A549 (cell line): ENCODE data around the gene MAP3K14. TPM values are rescaled to one million over a fixed set of nuclear protein-coding genes. Genes with fewer than 3 reads are reported as not detected.

ENCODE experiments used
- ATAC-seq, 2 experiments: fragments of 200-7000 bp in 1 of 2; fragments of >200 bp in 1 of 2; cut with Nextera tagmentation in 1 of 2; cut with Tn5 transposase in 1 of 2; 3 replicates each; pipeline versions ENCODE4 v1.8.0 to v1.9.1; 2018 to 2020; ENCODE audit warnings: mild to moderate bottlenecking in 1 of 2, moderate library complexity in 1 of 2
- CTCF ChIA-PET: fragments of 300-600 bp; sonication (Branson Sonifier 250); formaldehyde crosslinking; extraction: SDS; loops from one replicate; lab custom pipeline; 2021; ENCODE audit warnings: antibody characterized with exemption, inconsistent platforms; lab: Yijun Ruan, JAX
- POLR2A ChIA-PET: fragments of 350-600 bp; formaldehyde crosslinking; extraction: SDS; loops from one replicate; lab custom pipeline; 2021; ENCODE audit warnings: antibody characterized with exemption, inconsistent platforms; lab: Yijun Ruan, JAX
- DNase-seq, 2 experiments: peaks; one replicate each; pipeline versions ENCODE4 v3.0.0 to v3.0.0-alpha.2; 2011 to 2016; ENCODE audit warnings: low read depth in 1 of 2, low spot score in 1 of 2
- FAIRE-seq: peaks from 2 replicates; lab custom pipeline; 2011; peaks lifted over from hg19 to GRCh38; lab: Jason Lieb, UNC
- H3K27ac ChIP-seq, 2 experiments: fragments of >200 bp; sonication (Bioruptor Twin); formaldehyde crosslinking; 3 replicates each; pipeline ENCODE4 v1.5.1; 2016 to 2017
- H3K4me1 ChIP-seq: fragments of >200 bp; sonication (Bioruptor Twin); formaldehyde crosslinking; 3 replicates; pipeline ENCODE4 v1.6.1; 2016
- H3K4me2 ChIP-seq: fragments of >200 bp; sonication (Bioruptor Twin); formaldehyde crosslinking; 3 replicates; pipeline ENCODE4 v1.6.1; 2016
- H3K4me3 ChIP-seq: fragments of >200 bp; sonication (Bioruptor Twin); formaldehyde crosslinking; 3 replicates; pipeline ENCODE4 v1.5.1; 2016
- H3K9me3 ChIP-seq: fragments of >200 bp; sonication (Bioruptor Twin); formaldehyde crosslinking; 3 replicates; pipeline ENCODE4 v1.6.1; 2016
- BCL3 ChIP-seq: fragments of >200 bp; sonication (Bioruptor Twin); formaldehyde crosslinking; IDR thresholded peaks from 3 replicates; pipeline ENCODE4 v1.6.1; 2016
- CBX8 ChIP-seq: fragments of 200-600 bp; sonication (generic); IDR thresholded peaks from 2 replicates; pipeline ENCODE4 v1.6.1; 2016
- CEBPB ChIP-seq, 2 experiments: fragments of >200 bp in 1 of 2; sonication (Bioruptor Twin) in 1 of 2; formaldehyde crosslinking in 1 of 2; IDR thresholded peaks; 2 replicates each; pipeline ENCODE4 v1.6.1; 2012 to 2016
- ELK1 ChIP-seq: fragments of 150-350 bp; IDR thresholded peaks from 2 replicates; pipeline ENCODE4 v1.6.1; 2014; ENCODE audit warnings: low read depth, mild to moderate bottlenecking, low read length
- HEYL ChIP-seq: fragments of 250-450 bp; sonication (Bioruptor Pico); IDR thresholded peaks from 2 replicates; pipeline ENCODE4 v1.8.0; 2021; ENCODE audit warnings: mild to moderate bottlenecking, moderate library complexity
- HOXA7 ChIP-seq: fragments of 250-450 bp; sonication (Bioruptor Pico); IDR thresholded peaks from 2 replicates; pipeline ENCODE4 v1.5.0; 2020; ENCODE audit warnings: mild to moderate bottlenecking, moderate library complexity
- JUNB ChIP-seq: fragments of >200 bp; sonication (Bioruptor Twin); formaldehyde crosslinking; IDR thresholded peaks from 2 replicates; pipeline ENCODE4 v1.6.1; 2016
- KDM5A ChIP-seq: fragments of 200-600 bp; sonication (generic); IDR thresholded peaks from 2 replicates; pipeline ENCODE4 v1.6.1; 2016; ENCODE audit warnings: antibody characterized with exemption, mild to moderate bottlenecking
- MAFK ChIP-seq: fragments of 450-650 bp; IDR thresholded peaks from 2 replicates; pipeline ENCODE4 v1.6.1; 2014; ENCODE audit not compliant: partially characterized antibody
- MAX ChIP-seq: IDR thresholded peaks from 2 replicates; pipeline ENCODE4 v1.6.1; 2012
- PBX3 ChIP-seq: IDR thresholded peaks from 2 replicates; pipeline ENCODE4 v1.6.1; 2012
- POLR2A ChIP-seq: IDR thresholded peaks from 2 replicates; pipeline ENCODE4 v1.6.1; 2012; ENCODE audit warnings: mild to moderate bottlenecking, low read length
- RNF2 ChIP-seq: fragments of 200-600 bp; sonication (generic); IDR thresholded peaks from 2 replicates; pipeline ENCODE4 v1.6.1; 2016; ENCODE audit warnings: low read depth, mild to moderate bottlenecking, antibody characterized with exemption, moderate library complexity, borderline replicate concordance
- TP53 ChIP-seq: fragments of 250-450 bp; sonication (Bioruptor Pico); IDR thresholded peaks from 2 replicates; pipeline ENCODE4 v1.5.0; 2021; ENCODE audit warnings: mild to moderate bottlenecking, moderate library complexity
- USF2 ChIP-seq: fragments of 450-650 bp; IDR thresholded peaks from 2 replicates; pipeline ENCODE4 v1.6.1; 2014; ENCODE audit warnings: antibody characterized with exemption
- ZFP36 ChIP-seq: fragments of 450-650 bp; IDR thresholded peaks from 2 replicates; pipeline ENCODE4 v1.6.1; 2014; ENCODE audit warnings: borderline replicate concordance; ENCODE audit not compliant: partially characterized antibody
- WGBS: methylation state at CpG from one replicate; pipeline ENCODE4 v1.1.6; 2017; ENCODE audit errors: missing lambda C conversion rate; 5-methylcytosine and 5-hydroxymethylcytosine counted together
- polyA plus RNA-seq, 4 experiments: library from polyadenylated mRNA; depleted of rRNA in 3 of 4; stranded (reverse); fragments of >200 nt; fragmentation: RNase III in 1 of 4; extraction: RNeasy Plus Mini Kit Qiagen cat#74134 plus additional on column Dnase treatment in 1 of 4; gene quantifications; 2 replicates in 3 of 4; 3 replicates in 1 of 4; pipeline ENCODE4 v1.2.3, GENCODE V29; 2011 to 2017

Gene MAP3K14
- polyA plus RNA-seq, 2 of the 4 experiments (the other 2 are of a cell fraction): 9.1 to 34.5 TPM

GRCh38 chr17:45355087-45355486 is 38.3 kb upstream of the MAP3K14 start:
- H3K9me3 ChIP-seq: peaks cover 20% of the 10 kb centered on the region; the same call in 2 of the 3 replicates
- peak in 1 of 2 experiments; percentile 78 for DNase-seq
- no peak for FAIRE-seq
- ATAC-seq: peak; percentile 80 to 91
- ChIA-PET POLR2A (interaction anchor here (1.5 kb wide), 1 partner anchor 38 kb away, joined by 3 read pairs; the partner anchor contains the start of gene MAP3K14), CTCF (interaction anchor here (0.6 to 1.9 kb wide), 4 partner anchors 8 to 78 kb away, joined by 3 to 7 read pairs (median 4); no protein-coding TSS in a partner anchor)
- H3K27ac ChIP-seq: peak overlapping the region in 1 of 2 experiments; percentile 60; a peak in 3 of 6 replicates
- 47% methylated on average over 2 of the region's 2 CpGs for WGBS
- no peak overlapping the region for H3K4me3 ChIP-seq
- peaks cover 10% of the 10 kb centered on the region; the same call in 2 of the 3 replicates for H3K4me1 ChIP-seq
- no peak overlapping the region for H3K4me2 ChIP-seq
- TF ChIP-seq PBX3: no peak
- TF ChIP-seq KDM5A: no peak
- no peak for TF ChIP-seq CBX8
- TF ChIP-seq MAFK: no peak
- TF ChIP-seq MAX: peak; percentile 29; the same call in 1 of the 2 replicates
- TF ChIP-seq USF2: no peak

GRCh38 chr17:45353043-45353442 is 36.2 kb upstream of the MAP3K14 start:
- 91% methylated on average over 4 of the region's 4 CpGs for WGBS
- FAIRE-seq (no peak), ATAC-seq (no peak), DNase-seq (no peak)
- Histone ChIP-seq H3K4me1 (peaks cover 10% of the 10 kb centered on the region; the same call in 2 of the 3 replicates), H3K9me3 (peaks cover 20% of the 10 kb centered on the region; the same call in 2 of the 3 replicates), H3K4me2 (no peak overlapping the region), H3K4me3 (no peak overlapping the region), H3K27ac (no peak overlapping the region)
- TF ChIP-seq RNF2 (no peak), ZFP36 (no peak), KDM5A (no peak), TP53 (CRISPR knock-in tag) (no peak), POLR2A (no peak), JUNB (no peak), ELK1 (no peak), MAX (no peak), BCL3 (no peak), HOXA7 (no peak)
- POLR2A ChIA-PET: no interaction called here
- CTCF ChIA-PET: interaction anchor here (1.2 kb wide), 1 partner anchor 48 kb away, joined by 3 read pairs; no protein-coding TSS in a partner anchor

- Histone ChIP-seq H3K4me2 (no peak overlapping the region), H3K4me3 (no peak overlapping the region), H3K27ac (no peak overlapping the region), H3K4me1 (peaks cover 10% of the 10 kb centered on the region; the same call in 2 of the 3 replicates), H3K9me3 (peaks cover 20% of the 10 kb centered on the region; the same call in 2 of the 3 replicates)
- TF ChIP-seq ELK1 (no peak), HEYL (no peak), MAFK (no peak), USF2 (no peak), CEBPB (IDR thresholded peaks at IDR 0.05) (no peak)
- ChIA-PET POLR2A (no interaction called here), CTCF (interaction anchor here (0.6 to 1.3 kb wide), 3 partner anchors 12 to 84 kb away, joined by 3 read pairs; no protein-coding TSS in a partner anchor)
- ATAC-seq (no peak), FAIRE-seq (peak; percentile 59), DNase-seq (peak in 1 of 2 experiments; percentile 50)
- 94% methylated on average over 2 of the region's 2 CpGs for WGBS
Measured at GRCh38 chr17:45351831-45352230, 35.0 kb upstream of the MAP3K14 start.
